Activated T-cell treated with anti-CD3 and anti-CD28 coated beads for 48 hours (primary cell): ENCODE measurements around the gene BRCA2.
A peak's percentile ranks its signal among the peaks of the same experiment; 100 is the strongest.

ENCODE experiments used
- DNase-seq: peaks from one replicate; pipeline ENCODE4 v3.0.0-alpha.2; 2020; ENCODE audit warnings: low read depth

Gene BRCA2

GRCh38 chr13:32383836-32384618 is 68.7 kb downstream of the BRCA2 start:
- no peak for DNase-seq

GRCh38 chr13:32384702-32385101 is 69.4 kb downstream of the BRCA2 start:
- no peak for DNase-seq

GRCh38 chr13:32385410-32385809 is 70.1 kb downstream of the BRCA2 start:
- DNase-seq: no peak

GRCh38 chr13:32390048-32390447 is 74.7 kb downstream of the BRCA2 start:
- DNase-seq: no peak

GRCh38 chr13:32390484-32390883 is 75.2 kb downstream of the BRCA2 start:
- no peak for DNase-seq

GRCh38 chr13:32391101-32391619 is 75.9 kb downstream of the BRCA2 start:
- no peak for DNase-seq

- no peak for DNase-seq
Measured at GRCh38 chr13:32403108-32403507, 87.8 kb downstream of the BRCA2 start.

- DNase-seq: no peak
Measured at GRCh38 chr13:32407854-32408253, 92.5 kb downstream of the BRCA2 start.

- no peak for DNase-seq
Measured at GRCh38 chr13:32408296-32409000, 93.1 kb downstream of the BRCA2 start.

- no peak for DNase-seq
Measured at GRCh38 chr13:32409001-32409313, 93.6 kb downstream of the BRCA2 start.

GRCh38 chr13:32409561-32410421 is 94.5 kb downstream of the BRCA2 start:
- DNase-seq: no peak

GRCh38 chr13:32413284-32413683 is 98.0 kb downstream of the BRCA2 start:
- DNase-seq: no peak

- no peak for DNase-seq
Measured at GRCh38 chr13:32414580-32414979, 99.3 kb downstream of the BRCA2 start.

- no peak for DNase-seq
Measured at GRCh38 chr13:32415019-32415418, 99.7 kb downstream of the BRCA2 start.

GRCh38 chr13:32417995-32418394 is 102.7 kb downstream of the BRCA2 start:
- no peak for DNase-seq

- DNase-seq: no peak
Measured at GRCh38 chr13:32419862-32420261, 104.6 kb downstream of the BRCA2 start.

- no peak for DNase-seq
Measured at GRCh38 chr13:32423592-32423991, 108.3 kb downstream of the BRCA2 start.

GRCh38 chr13:32425158-32425557 is 109.8 kb downstream of the BRCA2 start:
- no peak for DNase-seq

GRCh38 chr13:32426191-32426989 is 111.1 kb downstream of the BRCA2 start:
- peak; percentile 15 for DNase-seq

GRCh38 chr13:32426990-32427851 is 111.9 kb downstream of the BRCA2 start:
- DNase-seq: peak; percentile 55
